Right ventricle myocardium superior (tissue), 1 donor: Measurements from ENCODE around the gene PUDP. TPM values are rescaled to one million over a fixed set of nuclear protein-coding genes. Genes with fewer than 3 reads are reported as not detected.
"Not testable (repeated sequence)": the region's sequence is repeated elsewhere in the genome, so short reads cannot be mapped to it uniquely, and the experiment has no call there.

Experiments used
- ATAC-seq: fragments of 200-7000 bp; cut with Tn5 transposase; one replicate; pipeline ENCODE4 v1.9.1; 2020; ENCODE audit warnings: mild to moderate bottlenecking; ENCODE audit not compliant: poor library complexity
- DNase-seq: peaks from one replicate; pipeline ENCODE4 v3.0.0-alpha.2; 2020
- intact Hi-C: fragments of 100-400 bp; cut with DNase I; formaldehyde crosslinking; loops from one replicate; pipeline ENCODE4 v1.11.2; 2022
- total RNA-seq: library from RNA; stranded (reverse); fragmentation: NEBNext Ultra II Directional; extraction: Animal tissue kit (Norgen Biotek cat#: 25700); gene quantifications from one replicate; pipeline ENCODE4 v1.2.1, GENCODE V29; 2021
- donor health status: DM: no; HTN: yes; CAD: no; lungs with severe emphysema.

PUDP gene
- total RNA-seq, 1 donor from 2014 or later, result 21.6 TPM

DNA sequence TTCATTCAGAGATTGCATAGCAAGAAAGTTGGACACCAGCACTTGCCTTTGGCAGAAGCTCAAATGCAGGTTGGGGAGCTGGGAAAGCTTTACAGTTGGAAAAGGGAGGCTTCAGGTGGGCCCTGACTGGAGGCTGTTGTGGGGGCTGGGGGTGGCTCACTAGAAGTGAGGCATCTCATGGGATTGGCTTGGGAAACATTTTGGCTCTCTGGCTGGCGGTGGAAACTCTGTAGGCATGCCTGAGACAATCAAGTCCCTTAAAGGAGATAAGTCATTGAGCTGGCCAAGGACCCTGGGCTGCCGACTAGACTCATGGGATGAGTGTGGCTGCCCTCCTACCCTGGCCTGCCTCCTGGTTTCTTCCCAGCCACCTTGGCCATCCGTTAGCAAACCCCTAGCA lies 31.9 kb downstream of the PUDP start:
- peak; percentile 34 for ATAC-seq
- intact Hi-C loops, result no loop called here

DNA sequence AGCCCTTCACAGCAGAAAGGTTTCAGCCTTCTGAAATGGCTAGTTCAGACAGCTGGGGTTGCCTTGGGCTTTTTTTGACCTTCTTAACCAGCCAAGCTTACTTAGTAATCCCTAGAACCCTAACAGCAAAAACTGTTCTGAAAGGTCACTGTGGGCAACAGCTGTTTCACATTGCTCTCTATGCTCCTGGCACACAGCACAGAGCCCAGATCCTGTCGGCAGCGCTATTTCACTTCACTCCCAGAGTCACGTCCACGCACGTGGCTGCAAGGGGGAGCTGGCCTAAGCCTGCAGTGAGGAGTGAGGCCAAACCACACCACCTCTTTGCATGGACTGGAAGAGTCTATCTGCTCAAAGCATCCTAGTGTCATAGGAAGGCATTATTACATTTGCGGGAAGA lies 32.4 kb downstream of the PUDP start:
- peak; percentile 52 for DNase-seq
- intact Hi-C loops, result no loop called here
- ATAC-seq, result peak; percentile 93

More for the DNA sequence above, 31.9 kb downstream of the PUDP start:
- DNase-seq, result no peak

DNA sequence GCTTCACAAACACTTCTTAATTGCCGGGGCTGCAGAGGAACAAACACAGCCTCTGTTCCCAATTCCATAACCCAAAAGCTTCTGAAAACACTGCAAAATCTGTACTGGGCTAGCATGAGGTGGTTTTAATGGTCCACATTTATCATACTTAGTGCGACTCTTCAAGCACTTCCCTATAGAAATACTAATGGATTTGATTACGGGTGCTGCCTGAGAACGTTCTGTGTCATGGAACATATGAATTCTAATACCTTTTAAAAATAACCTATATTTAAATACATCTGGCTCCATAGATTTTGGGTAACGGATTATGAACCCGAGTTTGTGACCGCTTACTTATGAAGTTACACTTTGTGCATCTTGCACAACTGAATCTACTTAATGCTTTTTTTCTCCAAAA lies 35.9 kb downstream of the PUDP start:
- intact Hi-C loops, result no loop called here
- DNase-seq, result no peak
- ATAC-seq, result no peak

DNA sequence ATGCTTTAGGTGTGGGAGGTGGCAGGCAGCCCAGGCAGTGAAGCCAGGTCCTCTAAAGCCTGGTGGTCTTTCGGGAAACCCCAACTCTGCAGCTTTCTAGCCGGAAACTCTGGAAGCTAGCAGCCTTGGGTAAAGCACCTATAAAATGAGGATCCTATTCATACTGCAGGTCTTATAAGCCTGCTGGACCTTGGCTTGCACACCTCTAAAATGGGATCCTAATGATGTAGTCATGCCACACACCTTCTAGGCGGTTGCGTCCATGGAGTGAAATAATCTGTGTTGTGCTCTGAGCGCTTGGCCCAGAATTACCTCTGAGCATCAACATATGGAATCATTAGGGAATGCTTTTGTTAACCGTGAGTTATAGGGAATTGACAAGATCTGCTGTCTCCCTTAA lies 36.4 kb downstream of the PUDP start:
- intact Hi-C loops, result no loop called here
- DNase-seq (no peak), ATAC-seq (no peak)

DNA sequence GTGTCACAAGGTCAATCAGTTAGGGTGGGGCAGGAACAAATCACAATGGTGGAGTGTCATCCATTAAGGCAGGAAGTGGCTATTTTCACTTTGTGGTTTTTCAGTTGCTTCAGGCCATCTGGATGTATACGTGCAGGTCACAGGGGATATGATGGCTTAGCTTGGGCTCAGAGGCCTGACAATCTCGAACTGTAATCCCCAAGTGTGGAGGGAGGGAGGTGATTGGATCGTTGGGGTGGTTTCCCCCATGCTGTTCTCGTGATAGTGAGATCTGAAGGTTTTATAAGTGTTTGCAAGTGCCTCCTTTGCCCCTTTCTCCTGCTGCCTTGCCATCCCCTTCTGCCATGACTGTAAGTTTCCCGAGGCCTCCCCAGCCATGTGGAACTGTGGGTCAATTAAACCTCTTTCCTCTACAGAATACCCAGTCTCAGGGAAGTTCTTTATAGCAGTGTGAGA lies 37.1 kb downstream of the PUDP start:
- no peak for ATAC-seq
- intact Hi-C loops, result no loop called here
- no peak for DNase-seq

DNA sequence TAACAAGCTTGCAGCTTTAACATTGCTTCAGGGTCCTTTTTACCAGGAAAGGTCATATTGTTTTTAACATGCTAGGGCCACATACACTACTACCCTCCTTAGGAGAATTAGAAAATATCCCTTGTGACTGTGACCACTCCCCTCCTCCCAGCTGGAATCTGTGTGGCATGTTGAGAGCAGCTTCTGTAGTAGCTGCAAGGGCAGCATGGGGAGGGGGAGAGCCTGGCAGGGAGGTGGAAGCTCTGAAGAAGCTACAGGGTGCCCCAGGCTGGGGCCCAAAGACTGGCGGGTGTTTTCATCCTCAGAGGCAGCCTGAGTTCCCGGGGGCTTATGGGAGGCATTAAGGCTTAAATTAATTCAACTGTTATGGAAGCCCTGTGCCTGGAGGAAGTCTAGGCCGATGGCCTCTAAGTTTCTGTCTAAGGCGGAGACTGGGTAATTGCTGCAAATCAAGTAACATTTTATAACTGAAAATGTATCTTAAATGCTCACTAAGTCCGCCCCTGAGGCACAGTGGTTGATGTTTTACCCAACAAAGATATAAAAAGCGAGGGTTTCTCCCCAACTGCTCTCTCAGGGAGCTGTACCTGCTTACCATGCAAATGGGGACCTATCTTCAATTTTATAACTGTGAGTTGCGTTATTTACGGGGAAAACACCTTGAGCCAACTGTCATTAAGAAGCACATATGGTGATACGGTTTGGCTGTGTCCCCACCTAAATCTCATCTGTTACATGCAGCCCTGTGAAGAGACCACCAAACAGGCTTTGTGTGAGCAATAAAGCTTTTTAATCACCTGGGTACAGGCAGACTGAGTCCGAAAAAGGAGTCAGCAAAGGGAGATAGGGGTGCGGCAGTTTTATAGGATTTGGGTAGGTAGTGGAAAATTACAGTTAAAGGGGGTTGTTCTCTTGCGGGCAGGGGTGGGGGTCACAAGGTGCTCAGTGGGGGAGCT lies 37.8 kb downstream of the PUDP start:
- intact Hi-C loops, result no loop called here
- ATAC-seq (no peak), DNase-seq (no peak)

DNA sequence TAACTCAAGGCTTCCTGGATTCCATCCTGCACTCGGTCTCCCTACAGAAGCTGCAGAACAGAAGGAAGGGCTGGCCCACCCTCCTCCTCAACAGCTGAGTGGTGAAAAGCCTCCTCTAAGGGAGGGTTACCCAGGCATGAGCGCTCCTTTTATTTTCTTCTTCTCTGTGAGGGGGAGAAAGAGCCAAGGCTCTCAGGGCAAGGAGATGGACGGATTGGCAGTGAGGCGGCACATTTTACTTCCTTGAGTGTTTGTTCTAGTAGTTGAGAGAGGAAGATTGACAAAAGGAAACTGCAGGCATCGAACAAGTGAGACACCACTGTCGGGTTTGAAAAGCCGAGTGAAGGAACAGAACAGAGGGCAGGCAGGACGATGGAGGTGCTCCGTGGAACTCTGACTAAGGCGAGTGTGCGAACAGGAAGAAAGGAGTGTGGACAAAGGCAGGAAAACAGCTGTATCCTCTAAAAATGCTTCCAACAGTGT lies 38.9 kb downstream of the PUDP start:
- ATAC-seq (no peak), DNase-seq (no peak)
- intact Hi-C loops, result no loop called here

DNA sequence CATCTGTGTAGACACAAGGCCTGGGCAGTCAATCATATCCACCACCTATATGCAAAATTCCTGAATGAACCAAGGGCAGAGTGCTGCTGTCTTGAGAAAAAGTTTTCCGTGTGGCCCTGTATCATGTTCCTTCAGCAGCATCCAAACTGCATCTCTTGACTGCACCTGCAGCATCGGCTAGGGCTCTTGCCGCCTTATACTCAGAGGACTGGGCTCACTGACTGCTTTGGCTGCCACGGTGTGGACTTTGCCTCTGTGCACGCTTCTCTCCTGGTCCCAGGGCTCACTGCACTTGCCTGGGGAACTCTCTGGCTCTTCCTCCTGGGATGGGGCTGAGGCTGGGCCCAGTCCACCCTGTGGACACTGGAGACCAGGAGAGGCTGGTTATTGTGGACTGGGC lies 39.9 kb downstream of the PUDP start:
- ATAC-seq (no peak), DNase-seq (no peak)
- intact Hi-C loops, result no loop called here

DNA sequence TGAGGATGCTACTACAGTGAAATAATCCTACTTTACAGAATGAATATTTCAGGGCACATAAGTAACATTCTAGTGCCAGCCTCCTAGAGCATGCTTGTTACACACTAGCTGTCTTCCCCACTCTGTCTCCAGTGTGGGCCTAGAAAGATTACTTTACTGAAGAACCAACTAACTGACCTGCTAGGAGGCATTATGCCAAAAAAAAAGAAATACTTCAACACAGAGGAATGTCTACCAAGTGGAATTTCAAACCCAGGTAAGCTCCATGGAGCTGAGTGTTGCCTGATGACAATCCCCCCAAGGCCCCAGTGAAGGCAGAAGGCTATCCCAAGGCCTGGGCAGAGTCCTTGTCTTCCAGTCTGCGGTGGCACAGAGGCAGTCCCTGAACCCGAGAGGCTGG lies 41.3 kb downstream of the PUDP start:
- DNase-seq (no peak), ATAC-seq (no peak)
- intact Hi-C loops, result no loop called here

DNA sequence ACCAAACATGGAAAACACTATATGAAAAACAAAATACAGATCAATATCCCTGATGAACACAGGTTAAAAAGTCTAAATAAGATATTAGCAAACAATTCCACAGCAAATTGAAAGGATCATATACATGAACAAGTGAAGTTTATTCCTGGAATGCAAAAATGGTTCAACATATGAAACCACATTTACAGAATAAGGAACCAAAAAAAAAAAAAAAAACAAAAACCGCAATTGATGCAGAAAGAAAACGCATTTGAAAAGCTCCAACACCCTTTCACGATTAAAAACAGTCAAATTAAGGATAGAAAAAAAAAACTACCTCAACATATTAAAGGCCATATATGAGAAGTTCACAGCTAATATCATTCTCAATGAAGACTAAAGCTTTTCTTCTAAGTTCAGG lies 45.8 kb downstream of the PUDP start:
- no peak for ATAC-seq

DNA sequence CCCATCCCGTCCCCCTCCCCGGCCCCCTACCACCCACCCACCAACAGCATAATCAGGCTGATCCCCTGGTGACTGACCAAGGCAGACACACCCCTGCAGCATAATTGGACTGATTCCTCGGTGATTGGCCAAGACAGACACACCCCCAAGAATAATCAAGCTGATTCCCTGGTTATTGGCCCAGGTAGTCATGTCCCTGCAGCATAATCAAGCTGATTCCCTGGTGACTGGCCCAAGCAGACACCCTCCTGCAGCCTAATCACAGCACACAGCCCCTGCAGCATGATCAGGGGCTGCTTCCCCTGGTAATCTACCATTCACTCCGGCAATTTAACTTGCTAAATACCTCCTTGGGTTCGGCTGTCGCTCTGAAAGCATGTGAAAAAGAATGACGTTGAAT lies 47.9 kb downstream of the PUDP start:
- ATAC-seq, result no peak
- intact Hi-C loops, result no loop called here
- no peak for DNase-seq

More for the DNA sequence above, 45.8 kb downstream of the PUDP start:
- no peak for DNase-seq
- intact Hi-C loops, result no loop called here

DNA sequence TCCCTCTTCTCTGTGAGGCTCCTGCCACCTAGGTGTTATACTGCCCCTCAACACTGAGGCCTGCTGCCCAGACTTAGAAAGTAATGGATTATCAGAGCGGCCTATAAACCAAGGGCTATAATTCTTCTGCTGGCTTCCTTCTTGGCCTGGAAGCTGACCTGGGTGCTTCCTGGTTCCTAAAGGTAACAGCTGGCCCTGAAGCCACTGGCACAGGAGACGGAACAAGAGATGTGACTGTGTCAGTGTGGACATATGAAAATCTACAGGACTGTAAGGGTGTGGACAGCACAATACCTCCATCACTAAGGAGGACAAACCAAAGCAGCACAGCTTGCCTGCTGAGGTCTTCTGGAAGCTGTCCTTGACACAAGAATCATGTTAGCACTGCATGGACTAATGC lies 52.3 kb downstream of the PUDP start:
- DNase-seq, intact Hi-C loops, ATAC-seq: not testable (repeated sequence)

DNA sequence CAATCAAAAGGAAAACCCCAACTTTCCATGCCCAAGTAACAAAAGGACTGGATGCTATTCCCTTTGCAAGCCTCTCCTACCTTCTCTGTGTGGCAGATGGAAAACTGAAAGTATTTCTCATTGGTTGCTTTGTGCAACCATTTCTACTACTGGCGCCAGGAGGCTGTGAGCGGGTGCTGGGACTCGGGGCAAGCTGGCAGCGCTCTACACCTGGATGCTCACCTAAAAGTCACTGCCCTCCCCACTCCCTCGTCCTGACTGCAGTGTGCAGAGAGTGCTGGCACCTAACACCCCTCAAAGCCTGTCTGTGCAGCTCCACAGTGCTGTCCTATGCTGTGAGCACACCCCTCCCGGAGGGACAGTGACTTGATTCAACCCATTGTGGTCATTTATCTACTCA lies 54.6 kb downstream of the PUDP start:
- DNase-seq (no peak), ATAC-seq (no peak)
- intact Hi-C loops, result no loop called here

DNA sequence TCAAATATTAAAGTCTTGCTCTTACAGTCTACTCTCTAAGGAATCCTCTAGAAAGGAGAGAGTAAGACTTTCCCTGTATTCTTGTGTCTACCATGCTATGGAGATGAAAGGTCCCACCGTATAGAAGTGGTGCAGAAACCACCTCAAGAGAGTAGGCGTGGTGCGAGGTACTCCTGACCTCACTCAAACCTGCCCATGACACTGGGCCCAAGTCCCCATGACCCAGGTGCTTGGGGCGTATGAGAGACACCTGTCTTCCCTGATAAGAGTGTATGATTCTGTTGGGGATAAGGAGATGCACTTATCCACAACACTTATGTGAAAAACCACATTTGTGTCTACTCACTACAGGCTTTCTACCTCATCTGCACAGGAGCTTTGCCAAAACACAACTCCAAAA lies 55.4 kb downstream of the PUDP start:
- no peak for ATAC-seq
- no peak for DNase-seq
- intact Hi-C loops, result no loop called here

DNA sequence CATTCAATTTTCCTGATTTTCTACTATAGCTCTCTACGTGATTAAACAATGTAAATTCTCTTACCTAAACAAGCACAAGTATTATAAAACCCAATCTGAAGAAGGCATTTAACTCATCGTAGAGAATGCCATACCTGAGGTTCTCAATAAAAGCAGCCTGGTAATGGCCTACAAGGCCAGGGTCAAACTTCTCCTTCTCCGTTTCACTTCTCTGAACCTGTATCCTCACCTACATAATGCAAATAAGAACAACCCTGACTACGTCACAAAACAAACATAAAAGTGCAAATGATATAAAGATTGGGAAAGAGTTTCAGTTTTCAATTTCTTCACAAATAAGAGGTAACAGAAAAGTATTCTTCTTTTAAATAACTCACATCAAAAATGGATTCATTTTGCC lies 56.0 kb downstream of the PUDP start:
- no peak for ATAC-seq
- no peak for DNase-seq
- intact Hi-C loops, result no loop called here

DNA sequence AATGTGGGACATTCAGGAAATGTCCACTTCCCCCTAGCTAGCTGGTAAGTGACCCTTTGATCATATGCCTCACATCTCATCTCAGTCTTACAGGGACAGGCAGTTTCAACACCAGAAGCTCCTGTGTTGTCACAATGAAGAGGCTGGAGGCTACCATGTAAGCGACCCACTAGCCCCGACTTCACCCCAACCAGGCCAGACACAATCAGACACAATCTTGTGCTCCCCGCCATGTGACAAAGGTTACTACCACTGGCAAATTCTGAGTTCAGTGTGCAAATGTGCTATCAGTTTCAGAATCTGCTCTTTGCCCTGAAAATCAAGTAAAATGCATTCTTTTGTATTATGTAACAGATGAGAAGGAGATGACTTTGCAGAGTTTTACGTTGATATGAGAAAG lies 57.3 kb downstream of the PUDP start:
- no peak for DNase-seq
- no peak for ATAC-seq

DNA sequence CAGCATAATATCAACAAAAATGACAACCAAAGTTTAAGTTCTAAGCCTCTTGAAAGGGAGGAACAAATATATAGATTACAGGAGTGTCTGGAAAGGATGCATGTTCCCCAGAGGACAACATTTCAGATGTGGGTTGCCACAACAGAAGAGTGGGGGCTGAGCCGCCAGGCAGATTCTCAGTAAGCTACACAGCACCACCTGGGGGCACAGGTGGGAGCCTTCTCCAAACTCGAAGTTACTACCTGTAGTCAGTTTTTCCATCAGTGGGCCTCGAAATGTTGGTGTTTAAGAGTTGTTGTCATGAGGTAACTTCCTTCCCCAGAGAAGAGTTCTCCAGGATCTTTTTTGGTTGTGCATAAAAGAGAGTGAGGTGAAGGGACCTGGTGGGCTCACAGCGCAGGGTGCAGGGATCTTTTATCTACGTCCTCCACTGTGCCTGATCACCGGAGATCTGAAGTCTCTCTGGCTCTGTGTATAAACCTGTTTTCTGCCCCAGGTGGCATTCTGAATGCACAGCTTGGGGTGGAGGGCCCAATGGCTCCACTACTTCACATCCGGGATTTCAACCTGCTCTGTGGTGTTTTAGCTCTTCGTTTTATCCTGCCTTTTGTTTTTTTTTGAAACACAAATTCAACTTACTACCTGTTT lies 58.9 kb downstream of the PUDP start:
- no peak for DNase-seq
- no peak for ATAC-seq
- intact Hi-C loops, result no loop called here

More for the DNA sequence above, 57.3 kb downstream of the PUDP start:
- intact Hi-C loops, result no loop called here

DNA sequence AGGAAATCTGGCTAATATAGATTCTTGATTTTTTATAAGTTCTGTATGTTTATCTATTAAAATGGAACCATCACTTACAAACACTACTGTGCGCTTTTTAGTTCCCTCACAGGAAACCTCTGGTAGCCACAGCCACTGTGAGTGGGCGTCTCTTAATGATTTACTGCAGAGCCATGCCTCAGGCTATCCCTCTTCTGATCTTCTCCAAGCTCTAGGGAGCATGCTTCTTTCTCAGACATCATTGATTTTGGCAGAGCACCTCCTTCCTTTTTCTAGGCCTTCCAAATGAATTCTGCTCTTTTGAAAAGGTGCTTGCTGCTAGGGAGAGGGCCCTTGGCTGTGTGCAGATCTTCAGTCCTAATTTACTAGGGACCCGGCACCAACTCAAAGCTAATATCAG lies 61.6 kb downstream of the PUDP start:
- ATAC-seq, result no peak
- DNase-seq, result no peak
- intact Hi-C loops, result no loop called here

DNA sequence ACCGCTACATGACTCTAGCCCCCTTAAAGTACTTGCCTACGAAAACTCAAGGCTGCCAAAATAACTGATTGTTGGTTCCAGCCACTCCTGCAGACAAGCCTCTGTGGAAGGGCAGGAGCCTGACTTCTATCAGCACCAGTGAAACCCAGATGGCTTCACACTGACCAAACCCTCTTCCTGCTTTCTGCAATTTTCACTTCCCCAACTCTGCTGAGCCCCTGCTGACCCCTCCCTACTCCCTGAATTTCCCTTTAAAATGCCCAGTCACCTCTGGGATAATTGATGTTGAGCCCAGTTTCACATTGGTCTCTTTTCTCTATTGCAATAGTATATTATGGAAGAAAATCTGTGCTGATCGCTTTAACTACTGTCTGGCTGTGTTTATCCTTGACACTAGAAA lies 62.1 kb downstream of the PUDP start:
- intact Hi-C loops, result no loop called here
- ATAC-seq (no peak), DNase-seq (no peak)

DNA sequence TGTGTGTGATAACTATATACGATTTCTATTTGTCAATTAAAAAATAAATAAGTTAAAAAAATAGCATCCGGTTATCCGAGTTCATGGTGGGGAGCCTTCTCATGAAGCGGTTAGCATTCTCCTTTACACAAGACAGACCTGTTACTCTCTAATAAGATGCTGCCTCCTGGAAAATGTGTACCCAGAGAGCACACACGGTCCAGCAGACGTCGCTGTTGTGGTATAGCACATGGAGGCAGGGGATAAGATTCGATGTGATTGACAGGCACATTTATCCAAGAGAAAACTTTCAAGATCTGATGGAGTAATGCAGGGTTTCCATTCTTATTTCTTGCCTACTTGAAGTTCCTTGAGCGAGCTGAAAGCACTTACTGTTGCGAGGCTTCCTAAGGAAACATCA lies 63.1 kb downstream of the PUDP start:
- ATAC-seq (no peak), DNase-seq (no peak)
- intact Hi-C loops, result no loop called here
